ENCODE measurements around the gene AGPAT3.

- TF ChIP-seq CTCF (IDR thresholded peaks at IDR 0.05) (no peak), EZH2 (IDR thresholded peaks at IDR 0.05) (no peak)
Measured at GRCh38 chr21:43988016-43988415, 123.0 kb downstream of the AGPAT3 start.
